Gastrocnemius medialis (tissue), 4 donors: ENCODE data around the gene POLR2H.

ENCODE experiments used
- POLR2A ChIP-seq, 2 donors: fragments of 450-650 bp; IDR thresholded peaks; one replicate each; pipeline ENCODE4 v1.6.1; 2017; ENCODE audit warnings: antibody characterized with exemption in 2 of 2, mild to moderate bottlenecking in 2 of 2, moderate library complexity in 2 of 2
- TF ChIP-seq, protein P1 (sequence below), 5 experiments: fragments of 450-650 bp in 3 of 5; fragments of 200-600 bp in 2 of 5; sonication (generic) in 2 of 5; IDR thresholded peaks in 4 of 5; conservative IDR thresholded peaks in 1 of 5; 1 replicate in 4 of 5; 2 replicates in 1 of 5; pipeline ENCODE4 v1.5.1; 2016 to 2019; ENCODE audit warnings: antibody characterized with exemption in 5 of 5, mild to moderate bottlenecking in 3 of 5, moderate library complexity in 3 of 5

DNA sequence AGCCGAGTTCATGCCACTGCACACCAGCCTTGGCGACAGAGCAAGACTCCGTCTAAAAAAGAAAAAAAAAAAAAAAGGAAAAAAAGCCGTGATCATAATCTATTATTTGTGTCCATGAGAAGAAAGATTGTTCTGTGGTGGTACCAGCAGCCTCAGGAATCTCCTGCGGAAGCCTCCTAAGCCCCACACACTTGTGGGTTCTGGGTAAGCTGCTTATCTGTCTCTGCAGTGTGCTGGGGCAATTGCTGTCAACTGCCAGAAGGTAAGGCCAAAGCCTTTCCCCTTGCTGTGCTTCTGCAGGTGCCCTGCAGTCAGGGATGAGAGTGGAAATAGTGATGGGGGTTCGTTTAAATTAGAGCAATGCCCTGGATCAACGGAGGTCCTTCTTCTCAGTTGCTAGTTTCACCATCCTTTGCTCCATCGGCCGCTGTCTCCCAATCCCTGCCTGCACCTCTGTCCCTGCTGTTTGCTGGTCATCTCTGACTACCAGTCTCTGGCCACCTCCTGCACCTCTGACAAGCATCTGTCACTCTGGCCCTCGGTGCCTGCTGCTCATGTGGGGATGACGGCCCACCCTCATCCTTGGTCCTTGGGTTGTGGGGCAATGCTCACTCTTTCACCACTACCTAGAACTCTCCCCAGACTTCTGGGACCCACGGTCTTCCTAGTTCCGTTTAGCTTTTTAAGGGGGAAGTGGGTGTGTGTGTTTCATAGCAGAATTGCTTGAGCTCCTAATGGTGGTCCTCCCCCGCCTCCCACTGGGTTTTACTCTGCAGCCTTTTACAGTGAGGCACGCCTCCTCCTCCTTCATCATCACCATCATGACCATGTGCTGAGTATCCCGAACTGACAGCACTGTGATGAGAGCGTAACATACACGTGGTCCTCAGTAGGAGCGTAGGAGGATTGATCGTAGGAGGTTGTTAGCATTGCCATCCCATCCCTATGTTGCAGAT lies 43.8 kb downstream of the POLR2H start:
- TF ChIP-seq, protein P1, sequence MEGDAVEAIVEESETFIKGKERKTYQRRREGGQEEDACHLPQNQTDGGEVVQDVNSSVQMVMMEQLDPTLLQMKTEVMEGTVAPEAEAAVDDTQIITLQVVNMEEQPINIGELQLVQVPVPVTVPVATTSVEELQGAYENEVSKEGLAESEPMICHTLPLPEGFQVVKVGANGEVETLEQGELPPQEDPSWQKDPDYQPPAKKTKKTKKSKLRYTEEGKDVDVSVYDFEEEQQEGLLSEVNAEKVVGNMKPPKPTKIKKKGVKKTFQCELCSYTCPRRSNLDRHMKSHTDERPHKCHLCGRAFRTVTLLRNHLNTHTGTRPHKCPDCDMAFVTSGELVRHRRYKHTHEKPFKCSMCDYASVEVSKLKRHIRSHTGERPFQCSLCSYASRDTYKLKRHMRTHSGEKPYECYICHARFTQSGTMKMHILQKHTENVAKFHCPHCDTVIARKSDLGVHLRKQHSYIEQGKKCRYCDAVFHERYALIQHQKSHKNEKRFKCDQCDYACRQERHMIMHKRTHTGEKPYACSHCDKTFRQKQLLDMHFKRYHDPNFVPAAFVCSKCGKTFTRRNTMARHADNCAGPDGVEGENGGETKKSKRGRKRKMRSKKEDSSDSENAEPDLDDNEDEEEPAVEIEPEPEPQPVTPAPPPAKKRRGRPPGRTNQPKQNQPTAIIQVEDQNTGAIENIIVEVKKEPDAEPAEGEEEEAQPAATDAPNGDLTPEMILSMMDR (IDR thresholded peaks at IDR 0.05 in 4 of 5, conservative IDR thresholded peaks at IDR 0.05 in 1 of 5) = no peak
- no peak for TF ChIP-seq POLR2A (IDR thresholded peaks at IDR 0.05)
